ENCODE measurements around the gene PTPN14. TPM values are rescaled to one million over a fixed set of nuclear protein-coding genes. Genes with fewer than 3 reads are reported as not detected.

PTPN14 gene
- total RNA-seq, 1 experiment from 2014 or later = 209 TPM

- H3K9me3 ChIP-seq (ENCODE audit: control insufficient read depth, insufficient read depth, low read depth, low read length) = no peaks in the 10 kb centered on the region
- ChIA-PET POLR2A (no interaction called here), CTCF (no interaction called here)
- no peak overlapping the region for H3K4me3 ChIP-seq (ENCODE audit: low read depth in 2 of 2, low read length in 2 of 2)
- peak overlapping the region; percentile 86 for H3K27ac ChIP-seq (ENCODE audit: low read length)
- H3K4me1 ChIP-seq (ENCODE audit: control insufficient read depth, insufficient read depth, low read length) = peaks cover 83% of the 10 kb centered on the region
- no peaks in the 10 kb centered on the region for H3K27me3 ChIP-seq (ENCODE audit: control insufficient read depth, insufficient read depth, low read length)
- BruUV-seq (replicated peaks) = no TSS peak
- TF ChIP-seq TCF7L2 (IDR thresholded peaks at IDR 0.05; ENCODE audit: low read depth, low read length) (no peak), CTCF (IDR thresholded peaks at IDR 0.05) (no peak), POLR2AphosphoS5 (IDR thresholded peaks at IDR 0.05; ENCODE audit: low read depth, low read length) (no peak), REST (IDR thresholded peaks at IDR 0.05; ENCODE audit: insufficient read depth in 1 of 2, low read depth in 2 of 2, low read length in 1 of 2) (no peak), SIN3A (IDR thresholded peaks at IDR 0.05; ENCODE audit: borderline replicate concordance, insufficient read depth, low read depth, low read length) (no peak)
- in situ Hi-C loops (cut with HindIII; ENCODE audit: low pct_unique_long_range_greater_than_20kb, low sequenced_read_pairs) (no loop called here), intact Hi-C loops (cut with micrococcal nuclease; ENCODE audit: unreplicated experiment) (no loop called here)
- DNase-seq (ENCODE audit: low read depth, low spot score) (no peak), ATAC-seq (no peak)
- no peaks in the 10 kb centered on the region for H3K36me3 ChIP-seq (ENCODE audit: control insufficient read depth, insufficient read depth, low read length)
Observed at GRCh38 chr1:214469290-214469689, 82.1 kb downstream of the PTPN14 start.

- in situ Hi-C loops (cut with HindIII; ENCODE audit: low pct_unique_long_range_greater_than_20kb, low sequenced_read_pairs) (no loop called here), intact Hi-C loops (cut with micrococcal nuclease; ENCODE audit: unreplicated experiment) (no loop called here)
- H3K27ac ChIP-seq (ENCODE audit: low read length) = peak overlapping the region; percentile 86
- H3K4me1 ChIP-seq (ENCODE audit: control insufficient read depth, insufficient read depth, low read length) = peaks cover 77% of the 10 kb centered on the region
- peak; percentile 71 for ATAC-seq
- no peaks in the 10 kb centered on the region; the same call in 1 of the 2 replicates for H3K36me3 ChIP-seq (ENCODE audit: control insufficient read depth, insufficient read depth, low read length)
- ChIA-PET CTCF (no interaction called here), POLR2A (no interaction called here)
- DNase-seq (ENCODE audit: low read depth, low spot score) = no peak
- H3K9me3 ChIP-seq (ENCODE audit: control insufficient read depth, insufficient read depth, low read depth, low read length) = no peaks in the 10 kb centered on the region
- TF ChIP-seq TCF7L2 (IDR thresholded peaks at IDR 0.05; ENCODE audit: low read depth, low read length) (no peak), REST (IDR thresholded peaks at IDR 0.05; ENCODE audit: insufficient read depth in 1 of 2, low read depth in 2 of 2, low read length in 1 of 2) (no peak), CTCF (IDR thresholded peaks at IDR 0.05) (no peak), POLR2AphosphoS5 (IDR thresholded peaks at IDR 0.05; ENCODE audit: low read depth, low read length) (no peak), SIN3A (IDR thresholded peaks at IDR 0.05; ENCODE audit: borderline replicate concordance, insufficient read depth, low read depth, low read length) (no peak)
- BruUV-seq (replicated peaks) = no TSS peak
- no peak overlapping the region for H3K4me3 ChIP-seq (ENCODE audit: low read depth in 2 of 2, low read length in 2 of 2)
- H3K27me3 ChIP-seq (ENCODE audit: control insufficient read depth, insufficient read depth, low read length) = no peaks in the 10 kb centered on the region
Observed at GRCh38 chr1:214467078-214467585, 84.3 kb downstream of the PTPN14 start.

Measured in Panc1 (cell line).